Immature natural killer cell (primary cell): ENCODE data around the gene ADISSP. TPM values are rescaled to one million over a fixed set of nuclear protein-coding genes. Genes with fewer than 3 reads are reported as not detected.

Experiments used
- DNase-seq, 3 donors: peaks; one replicate each; pipeline ENCODE4 v3.0.0; 2022; ENCODE audit warnings: mixed read lengths in 1 of 3
- H3K27ac Mint-ChIP-seq, 6 donors: one replicate each; pipeline ENCODE4 v1.8.0; 2020; ENCODE audit warnings: mixed read lengths in 6 of 6, mild to moderate bottlenecking in 5 of 6, inconsistent platforms in 4 of 6, moderate library complexity in 3 of 6
- H3K27me3 Mint-ChIP-seq, 3 donors: one replicate each; pipeline ENCODE4 v1.8.0; 2020 to 2021; ENCODE audit warnings: low read depth in 3 of 3, mild to moderate bottlenecking in 3 of 3, mixed read lengths in 3 of 3, moderate library complexity in 3 of 3, inconsistent platforms in 1 of 3
- H3K36me3 Mint-ChIP-seq, 3 donors: one replicate each; pipeline ENCODE4 v1.8.0; 2020; ENCODE audit warnings: mixed read lengths in 3 of 3, inconsistent platforms in 2 of 3, mild to moderate bottlenecking in 2 of 3
- H3K4me1 Mint-ChIP-seq, 2 donors: one replicate each; pipeline ENCODE4 v1.8.0; 2020; ENCODE audit warnings: inconsistent platforms in 2 of 2, mild to moderate bottlenecking in 2 of 2, mixed read lengths in 2 of 2, moderate library complexity in 1 of 2
- H3K4me3 Mint-ChIP-seq, 5 donors: one replicate each; pipeline ENCODE4 v1.8.0; 2020; ENCODE audit warnings: mild to moderate bottlenecking in 5 of 5, mixed read lengths in 5 of 5, inconsistent platforms in 3 of 5, moderate library complexity in 3 of 5
- H3K9me3 Mint-ChIP-seq, 6 donors: one replicate each; pipeline ENCODE4 v1.8.0; 2020; ENCODE audit warnings: mild to moderate bottlenecking in 6 of 6, mixed read lengths in 6 of 6, inconsistent platforms in 4 of 6, moderate library complexity in 3 of 6
- polyA plus RNA-seq, 3 donors: library from polyadenylated mRNA; unstranded; fragments of 300-500 nt; fragmentation: Illumina TruSeq; gene quantifications; one replicate each; pipeline ENCODE4 v1.2.3, GENCODE V29; 2021

The ADISSP gene
- polyA plus RNA-seq, 3 donors from 2014 or later = 16.4 to 27.5 (median 16.6) TPM

DNA sequence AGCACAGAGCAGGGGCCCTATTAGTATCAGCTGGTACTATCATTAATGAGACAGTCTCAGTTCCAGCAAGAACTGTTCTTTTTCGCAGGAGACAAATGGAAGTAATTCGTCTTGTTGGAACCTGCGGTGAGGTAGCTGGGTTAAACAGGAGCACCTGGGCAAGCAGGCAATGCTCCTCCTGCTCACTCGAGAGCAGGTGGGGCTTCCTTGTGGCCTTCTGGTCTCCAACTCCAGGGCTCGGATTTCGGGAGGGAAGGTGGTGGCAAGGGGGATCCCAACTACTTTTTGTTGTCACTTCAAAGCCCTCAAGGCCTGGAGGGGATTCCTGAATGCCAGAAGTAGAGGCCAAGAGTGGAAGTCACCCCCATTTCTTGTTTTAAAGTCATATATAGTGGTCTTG lies 15.0 kb upstream of the ADISSP start:
- no peak for DNase-seq
- no peak overlapping the region for H3K4me3 Mint-ChIP-seq

DNA sequence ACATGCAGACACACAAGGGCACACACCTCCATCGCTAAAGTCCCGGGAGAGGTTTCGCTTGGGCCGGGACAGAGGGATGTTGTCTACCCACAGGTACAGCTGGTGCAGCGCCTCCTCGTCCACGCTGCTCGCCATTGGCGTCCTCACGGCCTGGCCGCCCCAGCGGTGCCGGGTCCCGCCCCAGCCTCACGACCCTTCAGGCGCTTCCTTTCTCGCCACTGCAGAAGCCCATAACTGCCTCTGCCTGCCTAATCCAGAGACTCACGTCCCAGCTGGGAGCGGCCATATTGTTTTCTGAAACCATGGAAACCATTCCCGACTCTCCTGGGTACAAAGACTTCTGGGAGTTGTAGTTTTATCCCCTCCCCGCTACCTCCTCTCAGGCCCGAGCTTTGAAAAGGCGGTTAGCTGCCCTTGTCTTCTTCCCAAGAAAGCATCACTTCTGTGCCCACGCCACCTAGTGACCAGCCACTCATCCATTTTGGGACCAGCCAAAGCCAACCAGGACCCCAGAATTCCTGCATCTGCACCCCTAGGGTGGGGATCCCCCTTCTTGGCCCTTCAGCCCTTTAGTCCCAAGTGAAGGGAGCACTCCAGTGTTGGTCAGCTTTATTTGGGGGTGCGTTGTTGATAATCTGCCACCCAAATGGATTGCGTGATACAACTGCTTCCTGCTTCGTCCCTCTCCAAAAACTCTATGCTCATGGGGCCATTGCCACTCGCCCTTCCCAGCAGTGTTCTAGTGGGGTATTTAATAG lies 13.8 kb upstream of the ADISSP start, which contains the start of gene SPEF1:
Gene SPEF1 (minus strand): TSS at position 296 of the 758 bp plus-strand sequence. CDS start 161 bp downstream, at position 135.
- Mint-ChIP-seq H3K4me1 (peaks cover 40 to 55% of the 10 kb centered on the region in 2 donors), H3K4me3 (peak within 1 kb of the TSS; percentile 52 to 82 (median 71)), H3K36me3 (no peaks in the 10 kb centered on the region), H3K27me3 (peaks cover 2 to 10% (median 2%) of the 10 kb centered on the region in 3 donors), H3K27ac (peak within 1 kb of the TSS; percentile 49 to 87 (median 75)), H3K9me3 (no peaks in the 10 kb centered on the region)
- peak; percentile 48 to 55 (median 54) for DNase-seq

More for the DNA sequence above, 15.0 kb upstream of the ADISSP start:
- Mint-ChIP-seq H3K27me3 (peaks cover 2 to 7% (median 2%) of the 10 kb centered on the region in 3 donors), H3K27ac (peak overlapping the region in 5 of 6 donors; percentile 49 to 87 (median 58)), H3K36me3 (no peaks in the 10 kb centered on the region), H3K4me1 (peaks cover 40 to 54% of the 10 kb centered on the region in 2 donors), H3K9me3 (no peaks in the 10 kb centered on the region)

DNA sequence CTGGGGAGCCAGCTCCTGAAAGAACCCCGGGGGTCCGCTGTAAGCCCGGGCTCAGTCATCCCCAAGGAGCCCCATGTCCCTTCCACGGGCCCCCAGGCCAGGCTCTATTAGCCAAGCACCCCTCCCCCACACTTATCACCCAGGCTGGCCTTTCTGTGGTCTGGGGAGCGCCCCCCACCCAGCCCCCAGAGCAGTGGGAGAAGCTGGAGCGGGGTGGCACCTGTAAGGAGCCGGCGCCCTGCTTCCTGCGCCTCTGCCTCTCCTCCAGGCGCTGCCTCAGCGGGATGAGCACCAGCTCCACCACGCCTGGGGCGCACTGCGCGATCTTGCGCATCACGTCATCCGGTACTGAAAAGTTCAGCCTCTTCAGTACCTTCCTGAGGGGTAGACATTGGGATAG lies 11.4 kb upstream of the ADISSP start:
- Mint-ChIP-seq H3K4me1 (peaks cover 34 to 46% of the 10 kb centered on the region in 2 donors), H3K27me3 (peaks cover 0 to 8% (median 4%) of the 10 kb centered on the region in 3 donors), H3K4me3 (peak overlapping the region; percentile 35 to 81 (median 68)), H3K27ac (no peak overlapping the region), H3K36me3 (no peaks in the 10 kb centered on the region), H3K9me3 (no peaks in the 10 kb centered on the region)
- no peak for DNase-seq

DNA sequence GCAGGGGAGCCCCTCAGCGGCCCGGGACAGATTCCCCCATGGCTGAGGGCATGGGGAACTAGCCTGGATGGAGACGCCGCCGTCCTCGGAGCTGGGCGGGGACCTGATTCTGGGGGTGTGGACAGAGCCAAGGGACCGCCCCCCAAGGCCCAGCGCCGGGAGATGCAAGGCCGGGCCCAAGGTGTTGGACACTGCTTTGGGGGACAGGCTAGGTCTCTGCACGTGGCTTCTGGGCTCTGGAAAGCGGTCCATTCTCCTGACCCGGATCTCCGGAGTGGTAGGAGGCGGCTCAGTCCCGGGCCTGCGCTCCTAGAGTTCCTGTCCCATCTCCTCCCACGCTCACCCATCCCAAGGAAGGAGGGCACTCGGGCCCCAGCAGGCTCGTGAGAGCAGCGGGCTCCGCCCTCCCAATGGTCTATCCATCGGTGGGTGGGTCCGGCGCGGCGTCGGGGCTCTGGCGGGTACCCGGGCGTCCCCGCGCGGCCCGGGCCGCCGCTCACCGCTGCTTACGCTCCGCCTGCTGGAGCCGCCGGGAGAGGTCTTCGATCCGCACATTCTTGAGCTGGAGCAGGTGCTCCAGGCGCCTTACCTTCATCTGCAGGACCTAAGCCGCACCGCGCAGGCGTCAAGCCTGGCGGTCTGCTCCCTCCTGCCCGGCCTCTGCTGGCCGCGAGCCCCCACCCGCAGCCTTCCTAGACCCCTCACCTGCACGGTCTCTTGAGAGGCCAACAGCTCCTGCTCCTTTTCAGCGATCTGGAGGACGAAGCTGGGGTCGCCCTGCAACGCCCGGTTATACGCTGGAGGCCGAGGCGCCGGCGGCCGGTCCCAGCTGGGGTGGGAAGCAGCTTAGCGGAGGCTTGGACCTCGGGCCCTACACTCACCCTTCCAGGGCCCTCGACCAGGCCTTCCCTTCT lies 10.4 kb upstream of the ADISSP start:
- H3K9me3 Mint-ChIP-seq = no peaks in the 10 kb centered on the region
- peaks cover 28 to 42% of the 10 kb centered on the region in 2 donors for H3K4me1 Mint-ChIP-seq
- H3K36me3 Mint-ChIP-seq = no peaks in the 10 kb centered on the region
- H3K4me3 Mint-ChIP-seq = peak overlapping the region; percentile 53 to 84 (median 79)
- H3K27me3 Mint-ChIP-seq = peaks cover 0 to 6% (median 2%) of the 10 kb centered on the region in 3 donors
- peak overlapping the region in 1 of 6 donors; percentile 35 for H3K27ac Mint-ChIP-seq
- DNase-seq = peak; percentile 31 to 41 (median 39)

DNA sequence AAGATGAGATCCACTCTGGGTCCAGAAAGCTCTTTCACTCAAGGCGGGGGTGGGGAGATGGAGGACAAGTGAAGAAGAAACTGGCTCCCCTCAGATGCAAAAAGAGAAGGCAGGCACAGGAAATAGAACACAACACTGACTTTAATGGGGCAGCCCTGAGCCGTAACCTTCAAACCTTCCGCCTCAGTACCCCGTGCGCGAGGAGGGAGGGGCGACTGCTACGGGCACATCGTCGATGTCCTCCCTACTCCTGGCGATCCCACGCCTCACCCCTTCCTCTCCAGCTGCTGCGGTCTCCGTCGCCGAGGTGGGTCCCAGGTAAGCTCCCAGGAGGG lies 9.8 kb upstream of the ADISSP start:
- Mint-ChIP-seq H3K9me3 (no peaks in the 10 kb centered on the region), H3K4me1 (peaks cover 28 to 37% of the 10 kb centered on the region in 2 donors), H3K36me3 (no peaks in the 10 kb centered on the region), H3K4me3 (peak overlapping the region; percentile 53 to 84 (median 79)), H3K27me3 (peaks cover 0 to 6% (median 2%) of the 10 kb centered on the region in 3 donors), H3K27ac (no peak overlapping the region)
- no peak for DNase-seq

- peaks cover 0 to 6% (median 2%) of the 10 kb centered on the region in 3 donors for H3K27me3 Mint-ChIP-seq
- no peak for DNase-seq
- no peaks in the 10 kb centered on the region for H3K36me3 Mint-ChIP-seq
- H3K4me1 Mint-ChIP-seq = peaks cover 14 to 20% of the 10 kb centered on the region in 2 donors
- peak overlapping the region in 2 of 5 donors; percentile 41 to 46 for H3K4me3 Mint-ChIP-seq
- H3K27ac Mint-ChIP-seq = no peak overlapping the region
- H3K9me3 Mint-ChIP-seq = no peaks in the 10 kb centered on the region
Measured at GRCh38 chr20:3775457-3776108, 8.0 kb upstream of the ADISSP start.

GRCh38 chr20:3771552-3772058 lies 4.1 kb upstream of the ADISSP start:
- Mint-ChIP-seq H3K4me3 (no peak overlapping the region), H3K4me1 (peaks cover 10 to 11% of the 10 kb centered on the region in 2 donors), H3K27ac (no peak overlapping the region), H3K27me3 (peaks cover 5 to 10% (median 7%) of the 10 kb centered on the region in 3 donors), H3K9me3 (no peaks in the 10 kb centered on the region), H3K36me3 (no peaks in the 10 kb centered on the region)
- no peak for DNase-seq

GRCh38 chr20:3768342-3769130 lies 983 bp upstream of the ADISSP start:
- peak; percentile 84 to 85 (median 84) for DNase-seq
- no peaks in the 10 kb centered on the region for H3K9me3 Mint-ChIP-seq
- H3K27me3 Mint-ChIP-seq = peaks cover 4 to 10% (median 7%) of the 10 kb centered on the region in 3 donors
- peaks cover 10 to 11% of the 10 kb centered on the region in 2 donors for H3K4me1 Mint-ChIP-seq
- H3K27ac Mint-ChIP-seq = peak overlapping the region; percentile 91 to 97 (median 93)
- peak overlapping the region; percentile 87 to 92 (median 90) for H3K4me3 Mint-ChIP-seq
- H3K36me3 Mint-ChIP-seq = no peaks in the 10 kb centered on the region

GRCh38 chr20:3767110-3767426 lies 485 bp downstream of the ADISSP start:
- Mint-ChIP-seq H3K27ac (peak overlapping the region in 1 of 6 donors; percentile 76), H3K9me3 (no peaks in the 10 kb centered on the region), H3K27me3 (peaks cover 4 to 10% (median 7%) of the 10 kb centered on the region in 3 donors), H3K36me3 (no peaks in the 10 kb centered on the region), H3K4me3 (peak overlapping the region; percentile 75 to 89 (median 85)), H3K4me1 (peaks cover 10 to 11% of the 10 kb centered on the region in 2 donors)
- no peak for DNase-seq

DNA sequence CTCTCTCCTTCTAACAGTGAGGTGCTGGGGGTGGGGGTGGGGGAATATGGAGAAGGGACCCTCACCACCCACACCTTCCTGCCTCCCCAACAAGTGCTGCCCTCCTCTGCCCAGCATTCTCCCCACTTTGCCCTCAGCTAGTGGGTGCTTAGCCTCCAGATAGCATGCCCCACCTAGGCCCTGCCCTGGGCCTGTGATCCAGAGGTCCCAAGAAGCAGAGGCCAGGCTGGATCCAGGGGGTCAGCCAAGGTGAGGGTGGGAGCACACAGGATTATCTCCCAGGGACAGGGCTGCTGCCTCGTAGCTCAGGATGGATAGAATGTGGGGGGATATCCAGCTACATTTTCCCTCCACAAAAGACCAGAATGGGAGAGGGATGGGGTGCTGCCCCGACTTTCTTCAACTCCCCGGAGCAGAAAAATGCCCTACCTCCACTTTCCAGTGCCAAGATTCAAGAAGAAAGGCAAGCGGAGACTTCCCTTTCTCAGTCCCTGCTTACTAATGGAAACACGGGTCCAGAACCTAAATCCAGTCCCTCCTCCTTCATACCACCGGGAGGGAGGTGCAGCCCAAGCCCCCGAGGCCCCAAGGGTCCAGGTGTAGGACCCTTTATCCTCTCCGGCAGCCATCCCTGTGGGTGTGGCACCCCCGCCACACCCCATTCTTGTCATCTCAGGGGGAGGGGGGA lies 987 bp downstream of the ADISSP start:
- Mint-ChIP-seq H3K9me3 (no peaks in the 10 kb centered on the region), H3K36me3 (no peaks in the 10 kb centered on the region), H3K27me3 (peaks cover 4 to 10% (median 7%) of the 10 kb centered on the region in 3 donors), H3K27ac (peak overlapping the region in 1 of 6 donors; percentile 76), H3K4me1 (peaks cover 10 to 11% of the 10 kb centered on the region in 2 donors), H3K4me3 (peak overlapping the region; percentile 75 to 89 (median 85))
- no peak for DNase-seq

- H3K4me3 Mint-ChIP-seq = peak overlapping the region in 4 of 5 donors; percentile 4 to 38 (median 30)
- no peaks in the 10 kb centered on the region for H3K9me3 Mint-ChIP-seq
- no peak for DNase-seq
- H3K27me3 Mint-ChIP-seq = peaks cover 4 to 10% (median 7%) of the 10 kb centered on the region in 3 donors
- H3K27ac Mint-ChIP-seq = no peak overlapping the region
- no peaks in the 10 kb centered on the region for H3K36me3 Mint-ChIP-seq
- H3K4me1 Mint-ChIP-seq = peaks cover 10 to 11% of the 10 kb centered on the region in 2 donors
Measured at GRCh38 chr20:3765171-3765882, 2.2 kb downstream of the ADISSP start.

DNA sequence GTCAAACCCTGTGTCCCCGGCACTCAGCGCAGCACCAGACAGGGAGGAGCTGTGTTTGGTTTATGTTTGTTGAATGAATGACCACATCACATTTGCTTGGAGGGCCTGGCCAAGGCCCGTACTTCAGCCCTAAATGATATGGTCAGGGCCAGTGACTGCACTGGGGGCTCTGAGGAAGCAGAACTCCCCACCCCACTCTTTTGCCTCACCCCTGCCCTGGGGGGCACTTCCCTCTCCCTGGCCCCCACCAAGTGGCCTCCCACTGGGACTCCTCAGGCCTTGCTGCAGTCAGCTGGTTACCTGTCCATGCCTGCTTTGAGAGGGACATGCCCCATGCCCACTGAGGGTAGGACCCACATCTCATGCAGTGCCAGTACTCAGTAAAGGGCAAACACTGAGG lies 2.9 kb downstream of the ADISSP start:
- DNase-seq = no peak
- Mint-ChIP-seq H3K4me1 (peaks cover 10 to 11% of the 10 kb centered on the region in 2 donors), H3K36me3 (no peaks in the 10 kb centered on the region), H3K9me3 (no peaks in the 10 kb centered on the region), H3K27ac (no peak overlapping the region), H3K4me3 (no peak overlapping the region), H3K27me3 (peaks cover 4 to 10% (median 7%) of the 10 kb centered on the region in 3 donors)
